Measurements from ENCODE around the gene SLC36A4.
"Not testable (repeated sequence)": the region's sequence is repeated elsewhere in the genome, so short reads cannot be mapped to it uniquely, and the experiment has no call there.

SLC36A4 gene

GRCh38 chr11:93193731-93194130, 4.1 kb downstream of the SLC36A4 start:
- DNase-seq: no peak

- no peak for DNase-seq
Measured at GRCh38 chr11:93192163-93192562, 5.6 kb downstream of the SLC36A4 start.

GRCh38 chr11:93189462-93189861, 8.3 kb downstream of the SLC36A4 start:
- DNase-seq: no peak

GRCh38 chr11:93188726-93189125, 9.1 kb downstream of the SLC36A4 start:
- no peak for DNase-seq

GRCh38 chr11:93187290-93187689, 10.5 kb downstream of the SLC36A4 start:
- no peak for DNase-seq

GRCh38 chr11:93177891-93178290, 19.9 kb downstream of the SLC36A4 start:
- DNase-seq: not testable (repeated sequence)

GRCh38 chr11:93169950-93170561, 27.7 kb downstream of the SLC36A4 start:
- DNase-seq: peak; percentile 10

GRCh38 chr11:93169143-93169542, 28.6 kb downstream of the SLC36A4 start:
- no peak for DNase-seq

- no peak for DNase-seq
Measured at GRCh38 chr11:93166862-93167261, 30.9 kb downstream of the SLC36A4 start.

GRCh38 chr11:93166194-93166593, 31.6 kb downstream of the SLC36A4 start:
- no peak for DNase-seq

- no peak for DNase-seq
Measured at GRCh38 chr11:93160808-93161207, 37.0 kb downstream of the SLC36A4 start.

- DNase-seq: no peak
Measured at GRCh38 chr11:93160156-93160555, 37.6 kb downstream of the SLC36A4 start.

GRCh38 chr11:93159721-93160120, 38.1 kb downstream of the SLC36A4 start:
- no peak for DNase-seq

- no peak for DNase-seq
Measured at GRCh38 chr11:93155738-93156137, 42.1 kb downstream of the SLC36A4 start.

- DNase-seq: no peak
Measured at GRCh38 chr11:93145390-93145915, 52.3 kb downstream of the SLC36A4 start.

GRCh38 chr11:93143800-93144199, 54.0 kb downstream of the SLC36A4 start:
- DNase-seq: no peak

GRCh38 chr11:93143186-93143585, 54.6 kb downstream of the SLC36A4 start:
- DNase-seq: no peak

- DNase-seq: no peak
Measured at GRCh38 chr11:93133488-93134109, 64.2 kb downstream of the SLC36A4 start.

- DNase-seq: no peak
Measured at GRCh38 chr11:93132836-93133235, 65.0 kb downstream of the SLC36A4 start.

- DNase-seq: peak; percentile 25
Measured at GRCh38 chr11:93131709-93132108, 66.1 kb downstream of the SLC36A4 start.

- DNase-seq: no peak
Measured at GRCh38 chr11:93128574-93128973, 69.2 kb downstream of the SLC36A4 start.

- DNase-seq: no peak
Measured at GRCh38 chr11:93123351-93123898, 74.4 kb downstream of the SLC36A4 start.

GRCh38 chr11:93122535-93123235, 75.1 kb downstream of the SLC36A4 start:
- no peak for DNase-seq

GRCh38 chr11:93118276-93118675, 79.5 kb downstream of the SLC36A4 start:
- no peak for DNase-seq
